BLaER1 treated with 17β-estradiol and CSF1 and Interleukin-3, amounts not matched to agents 10 nM and 100 nM (cell line): Measurements from ENCODE around the gene RNF169.

Experiments used
- H3K27ac ChIP-seq, 11 experiments: shearing (Covaris generic); formaldehyde crosslinking; 2 replicates each; pipeline ENCODE4 v1.8.1; 2022
- H3K27me3 ChIP-seq, 11 experiments: shearing (Covaris generic); formaldehyde crosslinking; 2 replicates each; pipeline ENCODE4 v1.8.1; 2022
- H3K36me3 ChIP-seq, 11 experiments: shearing (Covaris generic); formaldehyde crosslinking; 2 replicates each; pipeline ENCODE4 v1.8.1; 2022
- H3K4me1 ChIP-seq, 10 experiments: shearing (Covaris generic); formaldehyde crosslinking; 2 replicates each; pipeline ENCODE4 v1.8.1; 2022
- H3K4me2 ChIP-seq, 11 experiments: shearing (Covaris generic); formaldehyde crosslinking; 2 replicates each; pipeline ENCODE4 v1.8.1; 2022
- H3K4me3 ChIP-seq, 10 experiments: shearing (Covaris generic); formaldehyde crosslinking; 2 replicates each; pipeline ENCODE4 v1.8.1; 2022
- H3K9ac ChIP-seq, 11 experiments: shearing (Covaris generic); formaldehyde crosslinking; 2 replicates each; pipeline ENCODE4 v1.8.1; 2022
- H3K9me3 ChIP-seq, 11 experiments: shearing (Covaris generic); formaldehyde crosslinking; replicated peaks in 1 of 11; 2 replicates each; pipeline ENCODE4 v1.8.1; 2022
- H4K20me1 ChIP-seq, 11 experiments: shearing (Covaris generic); formaldehyde crosslinking; 2 replicates each; pipeline ENCODE4 v1.8.1; 2022
- Cebpa-rat ChIP-seq, 11 experiments: shearing (Covaris generic); IDR thresholded peaks; 2 replicates each; pipeline ENCODE4 v1.8.1; 2022

The RNF169 gene

GRCh38 chr11:74709175-74709574, 39.5 kb upstream of the RNF169 start:
- Histone ChIP-seq H3K36me3 (no peaks in the 10 kb centered on the region), H3K4me1 (peaks cover 0 to 8% (median 0%) of the 10 kb centered on the region in 10 experiments; a peak in 2 of 20 replicates), H3K9ac (no peak overlapping the region), H3K27me3 (no peaks in the 10 kb centered on the region), H3K9me3 (no peaks in the 10 kb centered on the region), H4K20me1 (no peaks in the 10 kb centered on the region; a peak in 1 of 22 replicates), H3K4me3 (no peak overlapping the region), H3K27ac (no peak overlapping the region), H3K4me2 (no peak overlapping the region)
- no peak for TF ChIP-seq Cebpa-rat (IDR thresholded peaks at IDR 0.05)

DNA sequence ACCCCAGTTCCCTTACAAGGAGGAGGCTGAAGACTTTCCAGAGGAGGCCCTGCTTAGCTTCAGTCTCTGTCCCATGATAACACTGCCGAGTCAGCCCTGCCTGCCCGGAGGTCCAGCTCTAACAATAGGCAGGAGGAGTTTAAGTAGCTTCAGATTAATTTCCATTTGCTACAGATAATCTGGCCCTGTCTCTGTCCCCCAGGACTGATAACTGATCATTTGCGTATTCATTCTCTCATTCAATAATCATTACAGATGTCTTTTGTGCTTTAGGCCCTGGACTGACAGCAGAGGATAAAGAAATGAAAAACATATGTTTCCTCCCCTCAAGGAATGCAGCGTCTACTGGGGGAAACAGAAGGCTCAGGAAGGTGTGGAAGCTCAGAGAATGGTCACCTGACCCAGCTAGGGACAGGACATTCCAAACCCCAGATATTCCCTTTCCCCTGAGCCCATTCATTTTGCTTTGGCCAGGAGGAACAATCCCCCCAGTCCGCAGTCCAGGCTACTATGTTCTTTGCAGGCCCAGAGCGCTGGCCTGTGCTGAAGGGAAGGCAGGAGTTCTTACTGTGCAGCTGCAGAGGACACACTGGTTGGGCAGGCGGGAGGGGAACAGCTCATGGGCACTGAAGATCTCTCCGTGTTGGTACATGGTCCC, 38.2 kb upstream of the RNF169 start:
- H3K36me3 ChIP-seq = no peaks in the 10 kb centered on the region
- peaks cover 0 to 8% (median 0%) of the 10 kb centered on the region in 10 experiments; a peak in 2 of 20 replicates for H3K4me1 ChIP-seq
- no peaks in the 10 kb centered on the region for H3K27me3 ChIP-seq
- H4K20me1 ChIP-seq = no peaks in the 10 kb centered on the region; a peak in 1 of 22 replicates
- H3K9ac ChIP-seq = no peak overlapping the region
- H3K4me2 ChIP-seq = no peak overlapping the region
- H3K27ac ChIP-seq = no peak overlapping the region
- no peak for TF ChIP-seq Cebpa-rat (IDR thresholded peaks at IDR 0.05)
- no peaks in the 10 kb centered on the region for H3K9me3 ChIP-seq
- H3K4me3 ChIP-seq = no peak overlapping the region

DNA sequence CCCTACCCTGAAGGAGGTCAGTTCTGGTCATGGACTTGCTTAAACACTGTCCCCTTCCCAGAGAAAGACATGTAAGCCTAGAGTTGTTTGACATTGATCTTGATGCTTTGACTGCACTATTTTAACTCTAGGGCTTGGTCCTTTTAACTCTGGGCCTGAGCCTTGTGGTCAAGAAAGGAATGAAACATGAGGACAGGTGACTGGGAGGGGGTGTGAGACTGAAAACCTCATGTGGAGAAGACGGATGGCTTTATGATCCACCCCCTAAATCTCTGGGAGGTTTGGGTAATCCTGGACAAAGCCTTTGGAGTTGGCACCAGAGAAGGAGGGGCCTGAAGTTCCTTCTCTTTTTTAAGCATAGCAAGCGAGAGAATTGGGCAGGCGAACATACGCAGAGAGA, 35.0 kb upstream of the RNF169 start:
- H3K4me3 ChIP-seq = no peak overlapping the region
- no peak for TF ChIP-seq Cebpa-rat (IDR thresholded peaks at IDR 0.05)
- H4K20me1 ChIP-seq = no peaks in the 10 kb centered on the region
- no peak overlapping the region for H3K9ac ChIP-seq
- H3K4me1 ChIP-seq = no peaks in the 10 kb centered on the region
- H3K36me3 ChIP-seq = no peaks in the 10 kb centered on the region
- no peak overlapping the region for H3K4me2 ChIP-seq
- no peaks in the 10 kb centered on the region for H3K27me3 ChIP-seq
- H3K9me3 ChIP-seq = no peaks in the 10 kb centered on the region
- no peak overlapping the region for H3K27ac ChIP-seq

DNA sequence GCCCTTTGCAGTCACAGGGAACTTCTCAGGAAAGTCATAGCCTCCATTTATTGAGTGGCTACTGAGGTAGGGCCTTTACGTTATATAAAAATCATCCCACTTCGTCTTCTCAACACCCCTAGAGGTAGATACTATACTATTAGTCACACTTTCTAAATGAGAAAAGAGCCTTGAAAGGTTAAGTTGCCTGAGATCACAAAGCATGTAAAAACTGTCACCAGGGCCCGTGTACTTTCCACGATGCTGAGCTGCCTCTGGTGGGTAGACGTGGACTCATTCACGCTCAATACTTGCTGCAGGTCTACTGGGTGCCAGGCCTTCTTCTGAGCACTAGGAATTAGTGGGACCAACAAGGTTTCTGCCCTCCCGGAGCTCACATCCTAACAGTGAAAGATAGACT, 33.7 kb upstream of the RNF169 start:
- H3K9ac ChIP-seq = no peak overlapping the region
- no peaks in the 10 kb centered on the region for H3K36me3 ChIP-seq
- no peaks in the 10 kb centered on the region for H3K27me3 ChIP-seq
- H3K4me1 ChIP-seq = no peaks in the 10 kb centered on the region
- no peak overlapping the region for H3K4me3 ChIP-seq
- no peak overlapping the region for H3K27ac ChIP-seq
- no peak overlapping the region for H3K4me2 ChIP-seq
- no peak for TF ChIP-seq Cebpa-rat (IDR thresholded peaks at IDR 0.05)
- H3K9me3 ChIP-seq = no peaks in the 10 kb centered on the region
- no peaks in the 10 kb centered on the region for H4K20me1 ChIP-seq

DNA sequence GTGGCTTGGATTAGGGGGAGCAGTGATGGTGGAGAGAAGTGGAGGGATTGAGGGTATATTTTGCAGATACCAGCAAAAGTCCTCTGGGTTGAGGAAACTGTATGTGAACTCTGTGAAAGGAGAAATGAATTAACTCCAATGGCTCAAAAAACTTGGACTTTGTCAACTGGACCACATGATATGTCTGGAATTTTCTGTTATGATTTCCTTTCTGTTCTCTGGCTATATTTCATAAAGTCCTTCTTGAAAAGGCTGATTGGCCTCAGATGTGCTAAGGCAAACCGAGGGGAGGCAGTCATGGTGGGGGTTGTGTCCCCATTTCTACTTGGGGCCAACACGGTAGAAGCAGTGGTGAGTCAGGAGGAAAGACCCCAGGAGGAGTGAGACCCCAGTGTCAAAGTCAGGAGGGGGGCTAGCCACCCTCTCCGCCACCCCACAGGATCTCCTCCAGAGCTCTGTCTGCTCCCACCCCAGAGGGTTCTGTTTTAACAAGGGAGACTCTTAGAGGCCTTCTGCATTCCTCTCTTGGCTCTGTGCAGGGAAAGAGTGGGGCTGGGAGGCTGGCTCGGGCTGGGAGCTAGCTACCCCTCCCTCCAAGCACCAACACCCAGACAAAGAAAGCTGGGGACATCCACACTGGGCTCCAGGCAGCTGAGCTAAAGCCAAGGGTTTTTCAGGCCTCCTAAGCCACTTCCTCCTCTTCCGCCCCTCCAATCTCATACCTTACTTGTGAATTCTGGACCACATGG, 31.3 kb upstream of the RNF169 start:
- Histone ChIP-seq H3K4me2 (no peak overlapping the region), H3K4me3 (no peak overlapping the region), H3K27me3 (no peaks in the 10 kb centered on the region), H3K36me3 (no peaks in the 10 kb centered on the region), H3K4me1 (no peaks in the 10 kb centered on the region), H3K9me3 (no peaks in the 10 kb centered on the region), H3K27ac (no peak overlapping the region), H3K9ac (no peak overlapping the region), H4K20me1 (no peaks in the 10 kb centered on the region)
- no peak for TF ChIP-seq Cebpa-rat (IDR thresholded peaks at IDR 0.05)

- H3K4me2 ChIP-seq = no peak overlapping the region
- TF ChIP-seq Cebpa-rat (IDR thresholded peaks at IDR 0.05) = no peak
- no peak overlapping the region for H3K4me3 ChIP-seq
- no peaks in the 10 kb centered on the region for H3K27me3 ChIP-seq
- H3K36me3 ChIP-seq = no peaks in the 10 kb centered on the region
- no peaks in the 10 kb centered on the region for H3K9me3 ChIP-seq
- no peak overlapping the region for H3K9ac ChIP-seq
- H4K20me1 ChIP-seq = no peaks in the 10 kb centered on the region
- no peak overlapping the region for H3K27ac ChIP-seq
- no peaks in the 10 kb centered on the region for H3K4me1 ChIP-seq
Measured at GRCh38 chr11:74719011-74719410, 29.6 kb upstream of the RNF169 start.

GRCh38 chr11:74720596-74721478, 27.8 kb upstream of the RNF169 start:
- Histone ChIP-seq H3K4me1 (no peaks in the 10 kb centered on the region), H3K27ac (no peak overlapping the region), H3K27me3 (no peaks in the 10 kb centered on the region), H3K9ac (no peak overlapping the region), H3K4me2 (no peak overlapping the region), H3K9me3 (no peaks in the 10 kb centered on the region), H4K20me1 (no peaks in the 10 kb centered on the region), H3K36me3 (no peaks in the 10 kb centered on the region), H3K4me3 (no peak overlapping the region)
- TF ChIP-seq Cebpa-rat (IDR thresholded peaks at IDR 0.05) = no peak

GRCh38 chr11:74721479-74721835, 27.2 kb upstream of the RNF169 start:
- Histone ChIP-seq H3K4me3 (no peak overlapping the region), H3K9me3 (no peaks in the 10 kb centered on the region), H4K20me1 (no peaks in the 10 kb centered on the region), H3K4me1 (no peaks in the 10 kb centered on the region), H3K27me3 (no peaks in the 10 kb centered on the region), H3K4me2 (no peak overlapping the region), H3K9ac (no peak overlapping the region), H3K36me3 (no peaks in the 10 kb centered on the region), H3K27ac (no peak overlapping the region)
- no peak for TF ChIP-seq Cebpa-rat (IDR thresholded peaks at IDR 0.05)

- Histone ChIP-seq H3K9me3 (no peaks in the 10 kb centered on the region), H3K4me1 (no peaks in the 10 kb centered on the region), H3K27me3 (peaks cover 0 to 10% (median 4%) of the 10 kb centered on the region in 11 experiments; a peak in 16 of 22 replicates), H3K4me3 (no peak overlapping the region), H4K20me1 (no peaks in the 10 kb centered on the region; a peak in 1 of 22 replicates), H3K27ac (no peak overlapping the region), H3K36me3 (no peaks in the 10 kb centered on the region), H3K4me2 (no peak overlapping the region), H3K9ac (no peak overlapping the region)
- no peak for TF ChIP-seq Cebpa-rat (IDR thresholded peaks at IDR 0.05)
Measured at GRCh38 chr11:74723511-74723910, 25.1 kb upstream of the RNF169 start.
